Heart right ventricle (tissue), 16 donors: ENCODE data around the gene COL26A1. TPM values are rescaled to one million over a fixed set of nuclear protein-coding genes. Genes with fewer than 3 reads are reported as not detected.

Experiments used
- ATAC-seq, 8 donors: fragments of 200-7000 bp; cut with Tn5 transposase; one replicate each; pipeline ENCODE4 v1.9.1; 2020; ENCODE audit warnings: mild to moderate bottlenecking in 8 of 8, moderate library complexity in 8 of 8, moderate number of reproducible peaks in 1 of 8
- DNase-seq, 2 donors: peaks; one replicate each; pipeline ENCODE4 v3.0.0-alpha.2; 2020
- H3K27ac ChIP-seq, 10 donors: fragments of 200-600 bp; sonication (generic) in 2 of 10; one replicate each; pipeline versions ENCODE4 v1.5.0 to v1.8.0; 2020 to 2022; ENCODE audit warnings: mild to moderate bottlenecking in 3 of 10
- H3K27me3 ChIP-seq, 7 donors: fragments of 200-600 bp; one replicate each; pipeline ENCODE4 v1.8.0; 2021 to 2022; ENCODE audit warnings: mild to moderate bottlenecking in 2 of 7
- H3K36me3 ChIP-seq, 9 donors: fragments of 200-600 bp; sonication (generic) in 1 of 9; one replicate each; pipeline versions ENCODE4 v1.5.0 to v1.8.0; 2020 to 2022; ENCODE audit warnings: mild to moderate bottlenecking in 2 of 9
- H3K4me1 ChIP-seq, 9 donors: fragments of 200-600 bp; sonication (generic) in 1 of 9; one replicate each; pipeline versions ENCODE4 v1.5.0 to v1.8.0; 2020 to 2022; ENCODE audit warnings: mild to moderate bottlenecking in 4 of 9
- H3K4me3 ChIP-seq, 10 donors: fragments of 200-600 bp; sonication (generic) in 2 of 10; one replicate each; pipeline versions ENCODE4 v1.5.0 to v1.8.0; 2020 to 2022; ENCODE audit warnings: mild to moderate bottlenecking in 7 of 10, moderate library complexity in 2 of 10
- H3K9me3 ChIP-seq, 11 donors: fragments of 200-600 bp in 10 of 11; sonication (generic) in 2 of 11; one replicate each; pipeline versions ENCODE4 v1.5.0 to v1.8.0; 2013 to 2022; ENCODE audit warnings: mild to moderate bottlenecking in 2 of 11, control low read depth in 1 of 11, moderate library complexity in 1 of 11
- CTCF ChIP-seq, 9 donors: fragments of 200-600 bp; sonication (generic) in 2 of 9; IDR thresholded peaks; one replicate each; pipeline versions ENCODE4 v1.5.0 to v1.8.0; 2021 to 2022; ENCODE audit warnings: antibody characterized with exemption in 9 of 9, mild to moderate bottlenecking in 5 of 9, moderate library complexity in 1 of 9
- WGBS, 2 donors: extraction: QIAGEN DNeasy Blood & Tissue Kit; methylation state at CpG; one replicate each; pipeline ENCODE4 v1.1.7; 2013; ENCODE audit warnings: inconsistent platforms in 1 of 2; 5-methylcytosine and 5-hydroxymethylcytosine counted together
- intact Hi-C, 10 donors: fragments of 100-400 bp; cut with DNase I; formaldehyde crosslinking; loops; one replicate each; pipeline versions ENCODE4 v1.11.1 to v1.14.2; 2022
- polyA plus RNA-seq, 2 donors: library from polyadenylated mRNA; stranded (reverse); fragments of 200-250 nt; gene quantifications; one replicate each; pipeline ENCODE4 v1.2.3, GENCODE V29; 2013
- total RNA-seq, 10 donors: library from RNA; stranded (reverse); fragmentation: NEBNext Ultra II Directional in 3 of 10; extraction: Animal tissue kit (Norgen Biotek cat#: 25700) in 3 of 10; gene quantifications; one replicate each; pipeline versions ENCODE4 v1.2.1 to v1.2.4, GENCODE V29; 2021 to 2023
- donor health status: Arrhythmogenic right ventricular cardiomyopathy.
- donor health status: ischemic (EF 13 %, LVEDD 7.1; RV severe dilation, severe dysfunction).
- donor health status: healthy with polysubstance abuse.
- donor health status: DM: no; HTN: yes; CAD: no.
- donor health status: DM: no; HTN: no; CAD: no.
- donor health status: ischemic (EF 25% LVEDD 6.9; RV normal size, moderate dysfunction).
- donor health status: ischemic (EF 25% LVEDD 5.7; RV mildly dilated, moderate dysfunction).
- donor health status: healthy.
- donor health status: DM: yes; HTN: yes; CAD: no.
- donor health status: Ischemic cardiomyopathy.
- donor health status: ischemic (EF 35%, LVEDD 5.7; RV mildly dilated, moderate dysfunction).
- donor health status: nonischemic (EF 11% LVEDD 7.7; RV severe dilation, severe dysfunction).
- donor health status: DM: yes; HTN: yes; CAD: no.
- donor health status: PGD.
- donor health status: ischemic (EF 29% LVEDD 5.4; RV normal size, mild dysfunction).
- donor health status: nonischemic (EF 23%, LVEDD 6.1; RV moderate dilation, normal function).

The COL26A1 gene
- total and polyA plus RNA-seq, 12 donors: 0.07 to 0.50 TPM; not detected in 10

DNA sequence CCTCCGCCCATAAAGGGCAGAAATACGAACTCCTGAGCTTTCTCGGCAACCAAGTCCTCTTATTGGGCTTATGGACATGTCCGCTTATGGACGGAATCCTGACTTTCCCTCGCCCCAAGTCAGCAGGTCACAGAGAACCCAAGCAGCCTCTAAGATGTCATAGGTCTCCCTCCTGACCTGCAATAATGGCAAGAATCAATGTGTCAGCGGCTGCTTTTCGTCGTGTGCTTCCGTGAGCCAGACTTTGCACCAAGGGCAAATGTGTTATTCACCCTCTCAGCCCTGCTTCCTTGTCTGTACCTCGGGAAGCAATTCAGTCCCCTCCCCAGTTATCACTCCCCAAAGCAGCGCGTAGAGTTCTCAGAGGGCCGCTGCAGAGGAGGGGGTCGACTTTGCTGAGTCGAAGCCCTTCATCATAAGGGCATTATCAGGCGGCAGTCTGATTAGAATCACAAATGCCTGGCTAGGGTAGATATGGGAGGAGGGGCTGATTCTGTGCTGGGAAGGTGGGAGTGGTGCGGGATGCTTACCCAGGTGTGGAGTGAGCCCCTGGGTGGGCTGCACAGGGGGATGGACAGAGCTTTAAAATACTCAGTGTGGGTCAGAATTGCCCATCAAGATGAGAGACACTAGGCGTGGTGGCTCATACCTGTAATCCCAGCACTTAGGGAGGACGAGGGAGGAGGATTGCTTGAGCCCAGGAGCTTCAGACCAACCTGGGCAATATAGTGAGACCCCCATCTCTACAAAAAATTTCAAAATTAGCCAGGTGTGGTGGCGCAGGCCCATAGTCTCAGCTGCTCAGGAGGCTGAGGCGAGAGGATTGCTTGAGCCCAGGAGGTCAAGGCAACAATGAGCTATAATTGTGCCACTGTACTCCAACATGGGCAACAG lies 36.0 kb downstream of the COL26A1 start:
- no peak for TF ChIP-seq CTCF (IDR thresholded peaks at IDR 0.05)
- Histone ChIP-seq H3K27me3 (peaks cover 0 to 77% (median 43%) of the 10 kb centered on the region in 7 donors), H3K27ac (no peak overlapping the region), H3K9me3 (no peaks in the 10 kb centered on the region), H3K36me3 (no peaks in the 10 kb centered on the region), H3K4me3 (no peak overlapping the region), H3K4me1 (peaks cover 0 to 7% (median 0%) of the 10 kb centered on the region in 9 donors)
- ATAC-seq (no peak), DNase-seq (no peak)
- intact Hi-C loops: no loop called here
- WGBS, 2 donors: 57 to 62% methylated on average over 22 of the region's 22 CpGs

DNA sequence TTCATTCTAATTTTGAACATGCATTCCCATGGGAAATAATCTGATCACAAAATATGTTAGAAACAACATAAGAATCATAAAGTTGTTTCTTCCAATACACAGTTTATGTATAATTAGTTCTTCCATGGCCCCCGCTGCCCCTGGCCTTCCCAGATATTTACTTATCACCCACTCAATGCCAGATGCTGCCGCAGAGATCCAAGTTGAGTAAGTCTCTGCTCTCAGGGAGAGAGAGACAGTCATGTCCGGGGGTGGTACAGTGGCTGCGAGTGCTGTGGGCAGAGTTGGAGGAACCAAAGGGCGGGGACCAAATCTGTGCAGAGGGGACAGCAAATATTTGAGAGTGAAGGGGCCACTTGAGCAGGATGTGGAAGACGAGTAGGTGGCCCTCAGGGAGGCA lies 37.1 kb downstream of the COL26A1 start:
- H3K27me3 ChIP-seq: peaks cover 0 to 79% (median 42%) of the 10 kb centered on the region in 7 donors

DNA sequence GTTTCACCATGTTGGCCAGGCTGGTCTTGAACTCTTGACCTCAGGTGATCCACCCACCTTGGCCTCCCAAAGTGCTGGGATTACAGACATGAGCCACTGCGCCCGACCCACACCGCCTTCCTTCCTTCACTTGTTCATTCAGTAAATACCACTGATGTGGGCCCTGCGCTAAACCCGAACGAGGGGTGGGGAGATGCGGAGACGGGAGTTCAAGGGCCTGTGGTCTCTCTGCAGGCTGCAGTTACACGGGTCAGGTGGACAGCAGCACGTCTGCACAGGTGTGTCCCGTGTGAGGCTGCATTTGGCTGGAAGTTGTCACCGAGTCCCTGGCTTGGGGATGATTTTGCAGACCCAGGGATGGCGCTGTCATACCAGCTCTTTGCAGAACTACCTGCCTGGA lies 38.1 kb downstream of the COL26A1 start:
- TF ChIP-seq CTCF (IDR thresholded peaks at IDR 0.05): no peak
- no peak overlapping the region for H3K27ac ChIP-seq
- intact Hi-C loops: no loop called here
- DNase-seq (no peak), ATAC-seq (no peak)
- WGBS, 2 donors: 87 to 89% methylated on average over 13 of the region's 13 CpGs
- no peak overlapping the region for H3K4me3 ChIP-seq
- H3K27me3 ChIP-seq: peaks cover 0 to 79% (median 42%) of the 10 kb centered on the region in 7 donors
- no peaks in the 10 kb centered on the region for H3K36me3 ChIP-seq
- no peaks in the 10 kb centered on the region for H3K9me3 ChIP-seq
- H3K4me1 ChIP-seq: peaks cover 0 to 7% (median 0%) of the 10 kb centered on the region in 9 donors

More for the DNA sequence above, 37.1 kb downstream of the COL26A1 start:
- TF ChIP-seq CTCF (IDR thresholded peaks at IDR 0.05): no peak
- ATAC-seq (no peak), DNase-seq (no peak)
- intact Hi-C loops: no loop called here
- Histone ChIP-seq H3K27ac (no peak overlapping the region), H3K36me3 (no peaks in the 10 kb centered on the region), H3K9me3 (no peaks in the 10 kb centered on the region), H3K4me3 (no peak overlapping the region), H3K4me1 (peaks cover 0 to 7% (median 0%) of the 10 kb centered on the region in 9 donors)
- WGBS, 2 donors: 46 to 56% methylated on average over 6 of the region's 6 CpGs

DNA sequence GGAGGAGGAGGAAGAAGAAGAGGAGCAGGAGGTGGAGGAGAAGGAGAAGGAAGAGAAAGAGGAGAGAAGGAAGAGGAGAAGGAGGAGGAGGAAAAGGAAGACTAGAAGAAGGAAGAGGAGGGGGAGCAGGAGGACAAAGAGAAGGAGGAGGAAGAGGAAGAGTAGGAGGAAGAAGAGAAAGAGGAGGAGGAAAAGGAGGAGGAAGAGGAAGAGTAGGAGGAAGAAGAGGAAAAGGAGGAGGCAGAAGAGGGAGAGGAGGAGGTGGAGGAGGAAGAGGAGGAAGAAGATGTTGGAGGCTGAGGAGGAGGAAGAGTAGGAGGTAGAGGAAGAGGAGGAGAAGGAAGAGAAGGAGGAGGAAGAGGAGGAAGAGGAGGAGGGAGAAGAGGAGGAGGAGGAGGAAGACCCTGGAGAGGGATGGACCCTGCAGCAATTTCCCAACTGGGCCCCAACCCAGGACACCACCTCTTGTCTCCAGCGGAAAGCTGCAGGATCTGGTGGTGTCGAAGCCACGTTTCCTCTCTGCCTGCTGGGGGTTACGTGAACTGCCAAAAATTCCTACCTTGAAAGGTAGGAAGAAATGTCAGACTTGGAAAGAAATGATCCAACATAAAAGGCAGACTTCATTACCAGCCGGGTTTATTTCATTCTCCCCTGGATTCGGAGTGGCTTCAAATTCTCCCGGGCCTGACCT lies 38.9 kb downstream of the COL26A1 start:
- intact Hi-C loops: no loop called here
- Histone ChIP-seq H3K27ac (no peak overlapping the region), H3K36me3 (no peaks in the 10 kb centered on the region), H3K4me3 (no peak overlapping the region), H3K4me1 (peaks cover 0 to 7% (median 0%) of the 10 kb centered on the region in 9 donors), H3K9me3 (no peaks in the 10 kb centered on the region), H3K27me3 (peaks cover 0 to 79% (median 42%) of the 10 kb centered on the region in 7 donors)
- no peak for DNase-seq
- no peak for TF ChIP-seq CTCF (IDR thresholded peaks at IDR 0.05)
- WGBS, 2 donors: 23 to 33% methylated on average over 7 of the region's 7 CpGs
- no peak for ATAC-seq
